NCI-H82 (cell line): ENCODE results near the gene TBX2.

Experiments
- DNase-seq: peaks from one replicate; lab custom pipeline; 2025; lab: John Stamatoyannopoulos, UW

TBX2 gene

DNA sequence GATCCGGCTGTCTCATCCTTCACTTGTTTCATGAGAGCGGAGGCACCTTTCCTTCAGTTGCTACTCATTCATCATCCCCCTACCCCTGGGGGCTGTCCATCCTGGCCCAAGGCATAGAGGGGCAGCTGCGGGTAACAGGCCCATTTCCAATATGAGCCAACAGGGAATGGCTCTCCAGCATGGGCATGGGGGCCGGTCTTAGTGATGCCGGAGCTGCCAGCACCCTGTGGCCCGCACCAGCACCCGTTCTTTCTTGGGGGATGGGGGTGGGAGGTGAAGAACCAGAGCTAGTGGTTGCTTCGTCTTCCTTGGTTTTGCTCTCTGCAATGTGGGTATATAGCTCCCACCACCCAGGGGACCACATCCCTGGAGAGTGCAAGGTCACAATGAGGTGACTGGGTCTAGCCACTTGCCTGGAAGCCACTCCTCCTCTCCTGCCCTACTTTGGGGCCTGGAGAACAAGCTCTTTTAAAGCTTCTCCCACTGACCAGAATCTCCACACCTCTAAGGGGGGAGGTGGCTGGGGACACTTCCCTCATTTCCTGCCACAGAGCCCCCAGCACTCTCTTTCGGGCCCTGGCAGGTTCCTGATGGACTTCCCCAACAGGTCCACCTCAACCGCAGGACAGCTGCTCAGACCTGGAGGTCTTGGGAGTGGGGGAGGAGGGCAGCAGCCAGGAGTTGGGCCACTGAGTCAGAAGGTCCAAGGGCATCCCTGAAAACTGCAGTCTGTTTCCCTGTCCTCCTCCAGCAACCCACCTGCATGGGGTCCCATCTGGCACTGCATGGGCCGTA lies 11.9 kb upstream of the TBX2 start:
- no peak for DNase-seq

DNA sequence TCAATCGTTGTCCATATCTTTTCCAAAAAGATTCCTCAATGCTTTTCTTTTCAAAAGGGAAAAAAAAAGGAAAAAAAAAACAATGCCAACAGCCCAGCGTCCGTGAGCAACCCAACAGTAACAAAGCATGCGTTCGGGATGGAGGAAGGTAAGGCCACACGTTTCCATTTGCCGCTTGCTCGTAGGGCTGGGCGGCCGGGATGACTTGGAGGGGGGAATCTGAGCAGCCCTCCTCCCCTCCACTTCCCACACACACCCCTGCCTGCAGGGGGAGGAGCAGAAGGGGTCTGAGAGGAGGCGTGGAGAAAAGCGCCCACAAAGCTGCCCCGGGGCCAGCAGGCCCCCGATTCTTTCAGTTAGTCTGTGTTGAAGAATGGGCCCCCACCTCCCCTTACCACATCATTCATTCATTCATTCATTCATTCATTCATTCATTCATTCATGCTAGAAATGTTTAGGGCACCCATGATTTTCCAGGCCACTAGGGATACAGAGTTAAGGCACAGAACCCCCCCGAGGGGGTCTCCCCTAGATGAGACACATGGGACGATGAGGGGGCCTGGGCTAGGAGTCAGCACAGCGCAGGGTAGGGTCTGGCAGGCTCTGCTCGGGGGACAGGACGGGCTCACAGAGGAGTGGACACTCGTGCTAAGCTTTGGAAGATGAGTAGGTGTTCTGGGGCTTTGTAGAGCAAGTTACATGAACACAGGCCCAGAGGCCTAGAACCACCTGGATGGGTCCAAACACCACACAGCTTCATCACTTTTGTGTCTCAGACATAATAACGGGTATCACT lies 10.9 kb upstream of the TBX2 start:
- no peak for DNase-seq

DNA sequence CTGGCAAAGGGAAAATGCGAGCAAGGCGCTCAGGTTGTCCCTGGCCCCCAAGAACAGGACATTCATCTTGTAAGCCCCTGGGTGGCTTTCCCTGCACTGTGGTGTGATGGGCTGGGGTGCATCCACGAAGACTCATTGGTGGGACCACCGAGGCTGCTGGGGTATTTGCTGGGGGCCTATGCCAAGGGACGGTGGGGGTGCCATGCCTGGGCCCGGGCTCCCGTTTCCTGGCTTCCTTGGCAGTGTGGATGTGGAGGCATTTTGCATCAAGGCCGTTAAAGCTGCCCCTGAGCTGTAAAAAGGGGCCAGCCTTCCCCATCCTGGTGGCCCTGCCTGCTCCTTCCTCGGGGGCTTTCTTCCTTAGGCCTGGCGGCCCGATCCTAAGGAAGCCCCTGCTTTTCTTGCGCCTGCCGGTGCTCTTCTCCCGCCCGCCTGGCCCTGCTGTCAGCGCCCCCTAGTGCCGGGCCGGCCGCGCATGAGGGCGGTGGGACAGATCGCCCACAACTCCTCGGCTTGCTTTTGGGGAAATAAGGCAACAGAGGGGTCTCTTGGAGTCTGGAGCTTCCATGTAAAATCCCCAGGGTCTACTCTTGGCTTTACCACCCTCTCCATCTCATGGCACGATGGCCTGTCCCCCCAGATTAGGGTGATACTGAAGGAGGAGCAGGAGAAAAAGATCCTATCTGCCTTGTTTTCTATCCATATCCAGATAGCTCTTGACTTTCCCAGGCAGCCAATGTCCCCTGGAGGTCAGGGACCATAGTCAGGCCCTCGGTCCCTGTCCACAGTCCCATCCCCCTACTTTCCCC lies 9.8 kb upstream of the TBX2 start:
- DNase-seq, result peak; percentile 74

DNA sequence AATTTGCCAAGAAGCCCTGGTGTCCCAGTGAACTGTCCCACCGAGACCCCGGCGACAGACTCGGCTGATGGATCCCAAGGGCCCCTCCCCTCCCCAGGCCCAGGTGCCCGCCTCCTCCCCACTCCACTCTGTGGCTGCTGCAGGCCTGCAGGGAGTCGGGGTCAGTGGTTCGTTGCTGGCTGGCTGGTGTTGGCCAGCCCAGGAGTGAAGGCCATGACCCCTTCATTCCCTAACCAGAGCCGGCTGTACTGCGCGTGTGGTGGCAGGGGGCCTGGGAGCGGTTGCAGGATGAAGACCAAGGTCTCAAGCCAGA lies 9.2 kb upstream of the TBX2 start:
- DNase-seq, result no peak

- DNase-seq, result no peak
These were observed 7.9 kb upstream of the TBX2 start for GRCh38 chr17:61391595-61392291.

- DNase-seq, result no peak
These were observed 7.0 kb upstream of the TBX2 start for GRCh38 chr17:61392679-61393078.

DNA sequence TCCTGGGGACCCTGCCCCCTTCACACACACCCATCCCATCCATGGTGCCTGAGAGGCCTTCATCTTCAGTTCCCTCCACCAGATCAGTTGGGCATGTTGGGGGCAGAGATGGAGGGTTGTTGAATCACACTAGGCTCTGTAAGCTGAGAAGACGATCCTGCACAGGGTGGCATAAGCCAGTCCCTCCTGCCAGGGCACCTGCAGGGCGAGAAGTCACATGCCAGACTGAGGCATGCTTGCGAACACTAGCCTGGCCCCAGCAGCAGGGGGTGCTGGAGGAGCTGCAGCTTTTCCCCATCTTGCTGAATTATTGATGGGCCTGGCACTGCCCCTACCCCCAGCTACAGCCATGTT lies 6.1 kb upstream of the TBX2 start:
- DNase-seq, result peak; percentile 57

DNA sequence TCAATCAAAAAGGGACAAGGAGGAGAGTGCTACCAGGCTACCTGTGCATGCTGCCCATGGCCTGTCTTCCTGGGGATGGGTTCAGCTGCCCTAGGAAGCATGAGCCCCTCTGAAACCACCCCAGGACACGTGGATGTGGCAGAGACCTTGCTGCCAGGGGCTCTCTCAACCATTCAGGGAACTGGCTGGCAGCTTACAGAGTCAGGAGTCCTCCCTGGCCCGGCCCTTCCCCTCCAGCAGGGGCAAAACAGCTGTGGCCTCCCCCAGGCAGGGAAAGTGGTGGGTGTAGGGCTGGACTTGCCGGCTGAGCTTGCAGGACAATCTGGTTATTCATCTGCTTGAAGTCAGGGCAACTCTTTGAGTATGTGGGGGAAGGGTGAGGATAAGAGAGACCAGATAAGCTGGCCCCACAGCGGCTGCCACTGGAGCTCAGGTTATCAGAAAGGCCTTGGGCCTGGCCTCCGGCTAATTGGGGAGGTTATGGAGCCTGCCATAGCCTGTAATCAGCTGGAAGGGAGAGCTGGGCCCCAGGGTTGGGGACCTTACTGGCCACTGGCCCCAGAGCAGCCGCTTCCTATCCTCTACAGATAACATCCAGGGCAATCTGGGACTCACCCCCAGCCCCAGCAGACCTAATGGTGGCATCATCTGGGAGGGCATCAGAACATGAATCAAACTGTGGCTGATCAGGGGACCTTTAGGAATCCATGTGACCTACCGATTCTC lies 5.6 kb upstream of the TBX2 start:
- DNase-seq, result peak; percentile 94

GRCh38 chr17:61394630-61395408 lies 4.8 kb upstream of the TBX2 start:
- DNase-seq, result no peak

GRCh38 chr17:61395409-61395982 lies 4.1 kb upstream of the TBX2 start:
- no peak for DNase-seq

DNA sequence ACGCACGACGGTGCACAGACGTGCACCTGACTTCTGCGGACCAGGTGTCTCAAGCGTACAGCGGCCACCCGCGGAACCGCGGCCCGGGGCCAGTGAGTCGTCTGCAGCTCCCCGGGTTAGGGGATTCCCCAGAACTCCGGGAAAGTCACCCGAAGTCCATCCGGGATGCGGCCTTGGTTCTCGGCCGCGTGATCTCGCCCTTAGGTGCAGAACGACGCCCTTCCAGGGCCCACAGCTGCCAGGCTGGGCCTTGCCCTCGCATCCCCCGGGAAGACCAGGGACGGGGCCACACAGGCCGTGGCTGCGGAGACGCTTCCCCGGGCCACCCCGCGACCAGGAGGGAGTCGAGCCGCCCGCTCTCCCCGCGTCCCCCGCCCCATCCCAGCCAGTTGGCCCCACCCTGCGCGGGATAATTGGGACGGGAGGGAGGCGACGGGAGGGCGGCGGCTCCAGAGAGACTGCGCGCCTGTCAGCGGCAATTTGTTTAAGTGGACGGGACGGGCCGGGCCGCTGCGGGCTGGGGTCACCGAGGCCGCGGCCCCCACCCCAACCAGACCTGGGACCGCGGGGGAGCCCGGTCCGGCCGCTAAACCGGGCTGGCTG lies 3.6 kb upstream of the TBX2 start:
- no peak for DNase-seq

GRCh38 chr17:61396586-61397085 lies 3.0 kb upstream of the TBX2 start:
- DNase-seq, result no peak

DNA sequence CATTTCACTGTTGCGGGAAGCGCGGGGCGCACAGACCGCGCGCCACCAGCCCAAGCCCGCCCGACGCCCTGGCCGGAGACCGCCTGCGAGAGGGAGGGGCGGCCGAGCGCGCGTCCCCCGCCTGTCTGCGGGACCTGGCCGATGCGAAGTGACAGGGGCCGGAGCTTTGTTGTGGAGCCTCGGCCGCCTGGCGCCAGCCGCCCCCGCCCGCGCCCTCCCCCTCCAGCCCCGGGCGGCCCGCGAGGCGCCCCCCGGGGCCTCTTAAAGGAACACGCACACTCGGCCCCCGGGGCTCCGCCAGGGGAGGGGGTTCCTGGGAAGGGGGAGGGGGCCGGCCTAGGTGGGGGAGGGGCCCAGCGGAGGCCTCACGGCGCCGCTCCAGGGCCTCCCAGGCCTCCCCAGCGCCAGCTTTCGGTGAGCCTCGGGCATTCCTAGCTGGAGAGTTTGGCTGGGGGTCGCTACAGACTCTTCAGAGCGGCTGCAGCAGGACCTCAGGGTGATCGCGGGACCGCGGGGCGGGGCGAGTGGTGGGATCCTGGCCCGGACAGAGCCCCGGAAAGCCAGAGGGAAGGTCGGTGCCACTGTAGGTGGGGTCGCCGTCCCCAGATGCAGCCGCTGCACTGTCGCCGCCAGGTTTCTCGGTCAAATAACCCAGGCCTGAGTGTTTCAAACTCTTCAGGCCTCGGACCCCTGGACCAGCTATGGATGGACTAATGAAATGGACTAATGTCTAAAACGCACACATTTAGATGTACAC lies 2.4 kb upstream of the TBX2 start:
- DNase-seq, result peak; percentile 55

GRCh38 chr17:61398721-61399130 lies 917 bp upstream of the TBX2 start:
- no peak for DNase-seq

DNA sequence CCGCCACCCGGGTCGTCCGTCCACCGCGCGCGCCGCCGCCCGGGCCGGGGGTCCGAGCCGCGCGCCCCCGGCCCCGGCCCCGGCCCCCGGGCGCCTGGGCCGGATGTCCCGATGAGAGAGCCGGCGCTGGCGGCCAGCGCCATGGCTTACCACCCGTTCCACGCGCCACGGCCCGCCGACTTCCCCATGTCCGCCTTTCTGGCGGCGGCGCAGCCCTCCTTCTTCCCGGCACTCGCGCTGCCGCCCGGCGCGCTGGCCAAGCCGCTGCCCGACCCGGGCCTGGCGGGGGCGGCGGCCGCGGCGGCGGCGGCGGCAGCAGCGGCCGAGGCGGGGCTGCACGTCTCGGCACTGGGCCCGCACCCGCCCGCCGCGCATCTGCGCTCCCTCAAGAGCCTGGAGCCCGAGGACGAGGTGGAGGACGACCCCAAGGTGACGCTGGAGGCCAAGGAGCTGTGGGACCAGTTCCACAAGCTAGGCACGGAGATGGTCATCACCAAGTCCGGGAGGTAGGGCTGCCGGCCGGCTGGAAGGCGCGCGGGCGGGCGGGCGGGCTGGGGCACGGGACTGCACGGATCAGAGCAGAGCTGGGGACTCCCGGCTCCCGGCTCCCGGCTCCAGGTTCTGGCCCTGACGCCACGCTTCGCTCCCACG lies 548 bp downstream of the TBX2 start:
- peak; percentile 58 for DNase-seq

GRCh38 chr17:61400717-61401388 lies 1.2 kb downstream of the TBX2 start:
- peak; percentile 44 for DNase-seq

DNA sequence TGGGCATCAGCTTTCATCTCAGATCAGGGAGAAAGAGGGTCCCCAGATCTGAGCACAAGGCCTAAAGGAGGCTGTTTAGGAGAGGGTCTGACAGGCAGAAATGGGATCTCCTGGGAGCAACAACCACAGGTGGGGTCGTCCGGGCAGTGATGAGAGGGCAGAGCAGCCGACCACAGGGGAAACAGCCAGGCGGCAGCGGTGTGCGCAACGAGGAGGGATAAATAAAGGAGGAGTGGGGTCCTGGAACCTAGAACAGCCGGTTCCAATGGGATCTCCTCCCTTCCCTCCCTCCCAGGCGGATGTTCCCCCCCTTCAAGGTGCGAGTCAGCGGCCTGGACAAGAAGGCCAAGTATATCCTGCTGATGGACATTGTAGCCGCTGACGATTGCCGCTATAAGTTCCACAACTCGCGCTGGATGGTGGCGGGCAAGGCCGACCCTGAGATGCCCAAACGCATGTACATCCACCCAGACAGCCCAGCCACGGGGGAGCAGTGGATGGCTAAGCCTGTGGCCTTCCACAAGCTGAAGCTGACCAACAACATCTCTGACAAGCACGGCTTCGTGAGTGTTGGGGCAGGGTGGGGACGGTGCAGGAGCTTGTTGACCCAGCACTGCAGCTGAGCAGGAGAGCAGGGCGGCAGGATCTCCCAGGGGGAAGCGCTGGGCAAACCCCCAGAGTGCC lies 1.9 kb downstream of the TBX2 start:
- DNase-seq, result no peak
